ENCODE results near the gene GAS6.
"Not testable (repeated sequence)": the region's sequence is repeated elsewhere in the genome, so short reads cannot be mapped to it uniquely, and the experiment has no call there.

The GAS6 gene

GRCh38 chr13:113800576-113800926, 63.3 kb downstream of the GAS6 start:
- Histone ChIP-seq H3K4me3 (ENCODE audit: low read depth, low read length) (no peak overlapping the region), H3K4me1 (ENCODE audit: control insufficient read depth, insufficient read depth, low read length) (peaks cover 4% of the 10 kb centered on the region; the same call in 1 of the 2 replicates), H3K36me3 (ENCODE audit: control insufficient read depth, insufficient read depth, low read length) (no peaks in the 10 kb centered on the region), H3K27me3 (ENCODE audit: control insufficient read depth, insufficient read depth, low read length) (no peaks in the 10 kb centered on the region), H3K9ac (ENCODE audit: low read depth, low read length) (no peak overlapping the region), H3K27ac (ENCODE audit: low read depth, low read length) (no peak overlapping the region), H3K9me3 (ENCODE audit: control insufficient read depth, insufficient read depth, low read length) (no peaks in the 10 kb centered on the region)

- Histone ChIP-seq H3K4me3 (ENCODE audit: low read depth, low read length) (no peak overlapping the region), H3K27me3 (ENCODE audit: control insufficient read depth, insufficient read depth, low read length) (no peaks in the 10 kb centered on the region), H3K36me3 (ENCODE audit: control insufficient read depth, insufficient read depth, low read length) (no peaks in the 10 kb centered on the region), H3K4me1 (ENCODE audit: control insufficient read depth, insufficient read depth, low read length) (peaks cover 4% of the 10 kb centered on the region; the same call in 1 of the 2 replicates), H3K9ac (ENCODE audit: low read depth, low read length) (no peak overlapping the region), H3K27ac (ENCODE audit: low read depth, low read length) (no peak overlapping the region), H3K9me3 (ENCODE audit: control insufficient read depth, insufficient read depth, low read length) (no peaks in the 10 kb centered on the region)
Measured at GRCh38 chr13:113798200-113798811, 65.6 kb downstream of the GAS6 start.

- no peaks in the 10 kb centered on the region for H3K9me3 ChIP-seq (ENCODE audit: control insufficient read depth, insufficient read depth, low read length)
- no peak overlapping the region for H3K9ac ChIP-seq (ENCODE audit: low read depth, low read length)
- no peaks in the 10 kb centered on the region for H3K27me3 ChIP-seq (ENCODE audit: control insufficient read depth, insufficient read depth, low read length)
Measured at GRCh38 chr13:113796964-113797676, 66.8 kb downstream of the GAS6 start.

GRCh38 chr13:113796211-113796963, 67.5 kb downstream of the GAS6 start:
- H3K27ac ChIP-seq (ENCODE audit: low read depth, low read length) = no peak overlapping the region
- no peaks in the 10 kb centered on the region for H3K4me1 ChIP-seq (ENCODE audit: control insufficient read depth, insufficient read depth, low read length)
- H3K27me3 ChIP-seq (ENCODE audit: control insufficient read depth, insufficient read depth, low read length) = no peaks in the 10 kb centered on the region

More at GRCh38 chr13:113796964-113797676, 66.8 kb downstream of the GAS6 start:
- H3K4me3 ChIP-seq (ENCODE audit: low read depth, low read length) = no peak overlapping the region
- no peaks in the 10 kb centered on the region for H3K36me3 ChIP-seq (ENCODE audit: control insufficient read depth, insufficient read depth, low read length)
- no peak overlapping the region for H3K27ac ChIP-seq (ENCODE audit: low read depth, low read length)
- peaks cover 4% of the 10 kb centered on the region; the same call in 1 of the 2 replicates for H3K4me1 ChIP-seq (ENCODE audit: control insufficient read depth, insufficient read depth, low read length)

GRCh38 chr13:113795362-113795761, 68.5 kb downstream of the GAS6 start:
- not testable (repeated sequence) for H3K9ac ChIP-seq (ENCODE audit: low read depth, low read length); H3K4me3 ChIP-seq (ENCODE audit: low read depth, low read length); H3K9me3 ChIP-seq (ENCODE audit: control insufficient read depth, insufficient read depth, low read length); H3K36me3 ChIP-seq (ENCODE audit: control insufficient read depth, insufficient read depth, low read length); H3K27ac ChIP-seq (ENCODE audit: low read depth, low read length); H3K27me3 ChIP-seq (ENCODE audit: control insufficient read depth, insufficient read depth, low read length); H3K4me1 ChIP-seq (ENCODE audit: control insufficient read depth, insufficient read depth, low read length)

More at GRCh38 chr13:113796211-113796963, 67.5 kb downstream of the GAS6 start:
- no peaks in the 10 kb centered on the region for H3K9me3 ChIP-seq (ENCODE audit: control insufficient read depth, insufficient read depth, low read length)
- no peaks in the 10 kb centered on the region for H3K36me3 ChIP-seq (ENCODE audit: control insufficient read depth, insufficient read depth, low read length)
- H3K9ac ChIP-seq (ENCODE audit: low read depth, low read length) = no peak overlapping the region
- H3K4me3 ChIP-seq (ENCODE audit: low read depth, low read length) = no peak overlapping the region

GRCh38 chr13:113794764-113795173, 69.1 kb downstream of the GAS6 start:
- no peaks in the 10 kb centered on the region for H3K27me3 ChIP-seq (ENCODE audit: control insufficient read depth, insufficient read depth, low read length)
- no peak overlapping the region for H3K27ac ChIP-seq (ENCODE audit: low read depth, low read length)

GRCh38 chr13:113794086-113794485, 69.8 kb downstream of the GAS6 start:
- Histone ChIP-seq H3K27me3 (ENCODE audit: control insufficient read depth, insufficient read depth, low read length) (no peaks in the 10 kb centered on the region), H3K27ac (ENCODE audit: low read depth, low read length) (no peak overlapping the region), H3K9me3 (ENCODE audit: control insufficient read depth, insufficient read depth, low read length) (no peaks in the 10 kb centered on the region), H3K9ac (ENCODE audit: low read depth, low read length) (no peak overlapping the region), H3K36me3 (ENCODE audit: control insufficient read depth, insufficient read depth, low read length) (no peaks in the 10 kb centered on the region), H3K4me3 (ENCODE audit: low read depth, low read length) (no peak overlapping the region), H3K4me1 (ENCODE audit: control insufficient read depth, insufficient read depth, low read length) (no peaks in the 10 kb centered on the region)

More at GRCh38 chr13:113794764-113795173, 69.1 kb downstream of the GAS6 start:
- H3K9ac ChIP-seq (ENCODE audit: low read depth, low read length) = no peak overlapping the region
- H3K4me1 ChIP-seq (ENCODE audit: control insufficient read depth, insufficient read depth, low read length) = no peaks in the 10 kb centered on the region
- H3K4me3 ChIP-seq (ENCODE audit: low read depth, low read length) = no peak overlapping the region
- no peaks in the 10 kb centered on the region for H3K9me3 ChIP-seq (ENCODE audit: control insufficient read depth, insufficient read depth, low read length)
- H3K36me3 ChIP-seq (ENCODE audit: control insufficient read depth, insufficient read depth, low read length) = no peaks in the 10 kb centered on the region

GRCh38 chr13:113793718-113794085, 70.2 kb downstream of the GAS6 start:
- H3K9me3 ChIP-seq (ENCODE audit: control insufficient read depth, insufficient read depth, low read length) = no peaks in the 10 kb centered on the region
- no peak overlapping the region for H3K4me3 ChIP-seq (ENCODE audit: low read depth, low read length)
- no peaks in the 10 kb centered on the region for H3K4me1 ChIP-seq (ENCODE audit: control insufficient read depth, insufficient read depth, low read length)
- no peaks in the 10 kb centered on the region for H3K36me3 ChIP-seq (ENCODE audit: control insufficient read depth, insufficient read depth, low read length)
- no peak overlapping the region for H3K9ac ChIP-seq (ENCODE audit: low read depth, low read length)
- no peak overlapping the region for H3K27ac ChIP-seq (ENCODE audit: low read depth, low read length)
- H3K27me3 ChIP-seq (ENCODE audit: control insufficient read depth, insufficient read depth, low read length) = no peaks in the 10 kb centered on the region

- Histone ChIP-seq H3K9me3 (ENCODE audit: control insufficient read depth, insufficient read depth, low read length) (no peaks in the 10 kb centered on the region), H3K9ac (ENCODE audit: low read depth, low read length) (no peak overlapping the region), H3K4me3 (ENCODE audit: low read depth, low read length) (no peak overlapping the region), H3K27ac (ENCODE audit: low read depth, low read length) (no peak overlapping the region), H3K36me3 (ENCODE audit: control insufficient read depth, insufficient read depth, low read length) (no peaks in the 10 kb centered on the region), H3K4me1 (ENCODE audit: control insufficient read depth, insufficient read depth, low read length) (no peaks in the 10 kb centered on the region), H3K27me3 (ENCODE audit: control insufficient read depth, insufficient read depth, low read length) (no peaks in the 10 kb centered on the region)
Measured at GRCh38 chr13:113792886-113793717, 70.8 kb downstream of the GAS6 start.

GRCh38 chr13:113792236-113792770, 71.6 kb downstream of the GAS6 start:
- no peaks in the 10 kb centered on the region for H3K27me3 ChIP-seq (ENCODE audit: control insufficient read depth, insufficient read depth, low read length)

More at GRCh38 chr13:113792236-113792770, 71.6 kb downstream of the GAS6 start:
- Histone ChIP-seq H3K27ac (ENCODE audit: low read depth, low read length) (no peak overlapping the region), H3K36me3 (ENCODE audit: control insufficient read depth, insufficient read depth, low read length) (no peaks in the 10 kb centered on the region), H3K4me1 (ENCODE audit: control insufficient read depth, insufficient read depth, low read length) (no peaks in the 10 kb centered on the region), H3K4me3 (ENCODE audit: low read depth, low read length) (no peak overlapping the region), H3K9me3 (ENCODE audit: control insufficient read depth, insufficient read depth, low read length) (no peaks in the 10 kb centered on the region), H3K9ac (ENCODE audit: low read depth, low read length) (no peak overlapping the region)

All from HUES48 (cell line).